Endodermal cell (in vitro differentiated cells): Measurements from ENCODE around the gene FGF14. TPM values are rescaled to one million over a fixed set of nuclear protein-coding genes. Genes with fewer than 3 reads are reported as not detected.

Experiments
- DNase-seq: peaks from one replicate; pipeline ENCODE4 v3.0.0-alpha.2; 2017
- H3K27ac ChIP-seq: 2 replicates; pipeline ENCODE4 v1.5.1; 2013; ENCODE audit warnings: mild to moderate bottlenecking, low read depth, low read length, moderate library complexity
- H3K27me3 ChIP-seq: 2 replicates; pipeline ENCODE4 v1.6.1; 2013; ENCODE audit warnings: mild to moderate bottlenecking, low read length, moderate library complexity; ENCODE audit not compliant: insufficient read depth, control insufficient read depth, poor library complexity, severe bottlenecking
- H3K36me3 ChIP-seq: 2 replicates; pipeline ENCODE4 v1.7.0; 2013; ENCODE audit warnings: mild to moderate bottlenecking, low read length, moderate library complexity; ENCODE audit not compliant: control insufficient read depth, insufficient read depth
- H3K4me1 ChIP-seq: one replicate; pipeline ENCODE4 v1.7.0; 2013; ENCODE audit warnings: low read length; ENCODE audit not compliant: control insufficient read depth, insufficient read depth
- H3K4me3 ChIP-seq: 2 replicates; pipeline ENCODE4 v1.5.1; 2013; ENCODE audit warnings: mild to moderate bottlenecking, low read length, moderate library complexity
- H3K9ac ChIP-seq: 2 replicates; pipeline ENCODE4 v1.6.1; 2013; ENCODE audit warnings: mild to moderate bottlenecking, low read length, moderate library complexity; ENCODE audit not compliant: poor library complexity, severe bottlenecking; ENCODE audit errors: extremely low read depth
- H3K9me3 ChIP-seq: 2 replicates; pipeline ENCODE4 v1.6.1; 2013; ENCODE audit warnings: mild to moderate bottlenecking, low read length, moderate library complexity; ENCODE audit not compliant: control insufficient read depth
- H3K27ac Mint-ChIP-seq: 2 replicates; pipeline ENCODE4 v1.8.0; 2020; ENCODE audit warnings: mixed read lengths
- H3K27me3 Mint-ChIP-seq: 2 replicates; pipeline ENCODE4 v1.8.0; 2021; ENCODE audit warnings: mild to moderate bottlenecking, mixed read lengths; ENCODE audit not compliant: insufficient read depth
- H3K36me3 Mint-ChIP-seq: 2 replicates; pipeline ENCODE4 v1.8.0; 2020; ENCODE audit warnings: low read depth, mixed read lengths
- H3K4me1 Mint-ChIP-seq: 2 replicates; pipeline ENCODE4 v1.8.0; 2020; ENCODE audit warnings: mixed read lengths
- H3K4me3 Mint-ChIP-seq: 2 replicates; pipeline ENCODE4 v1.8.0; 2020; ENCODE audit warnings: mild to moderate bottlenecking, moderate library complexity, mixed read lengths
- H3K9me3 Mint-ChIP-seq: 2 replicates; pipeline ENCODE4 v1.8.0; 2020; ENCODE audit warnings: mild to moderate bottlenecking, mixed read lengths
- CTCF ChIP-seq: fragments of 200-600 bp; sonication (generic); conservative IDR thresholded peaks from 2 replicates; pipeline ENCODE4 v1.5.0; 2021; ENCODE audit warnings: antibody characterized with exemption, mild to moderate bottlenecking
- WGBS, 2 experiments: methylation state at CpG; one replicate each; pipeline versions ENCODE4 v1.1.5 to v1.1.7; 2013; ENCODE audit warnings: missing lambda C conversion rate in 2 of 2, mixed read lengths in 1 of 2; ENCODE audit not compliant: insufficient coverage in 1 of 2, insufficient read length in 1 of 2; 5-methylcytosine and 5-hydroxymethylcytosine counted together
- total RNA-seq, 2 donors: library from RNA; stranded (reverse); fragmentation: NEBNext Ultra II Directional in 1 of 2; extraction: Animal tissue kit (Norgen Biotek cat#: 25700) in 1 of 2; gene quantifications; 2 replicates in 1 of 2; 3 replicates in 1 of 2; pipeline ENCODE4 v1.2.1, GENCODE V29; 2021

The FGF14 gene
- total RNA-seq, 2 donors from 2014 or later = 0.15 to 0.26 TPM

GRCh38 chr13:101917833-101918661 lies 483.8 kb downstream of the FGF14 start:
- DNase-seq = peak; percentile 64
- no peak overlapping the region for H3K27ac Mint-ChIP-seq
- no peaks in the 10 kb centered on the region for H3K9me3 Mint-ChIP-seq
- TF ChIP-seq CTCF = no peak
- H3K4me3 Mint-ChIP-seq = no peak overlapping the region
- H3K27ac ChIP-seq = no peak overlapping the region
- H3K27me3 ChIP-seq = peaks cover 90% of the 10 kb centered on the region
- H3K36me3 Mint-ChIP-seq = no peaks in the 10 kb centered on the region
- no peaks in the 10 kb centered on the region for H3K9me3 ChIP-seq
- peaks cover 3% of the 10 kb centered on the region for H3K4me1 Mint-ChIP-seq
- no peaks in the 10 kb centered on the region for H3K36me3 ChIP-seq
- H3K4me1 ChIP-seq = no peaks in the 10 kb centered on the region
- no peak overlapping the region for H3K4me3 ChIP-seq
- WGBS, 2 experiments = 8 to 16% methylated on average over 10 to 14 of the region's 14 CpGs
- no peak overlapping the region for H3K9ac ChIP-seq
- peaks cover 83% of the 10 kb centered on the region for H3K27me3 Mint-ChIP-seq

GRCh38 chr13:101917475-101917810 lies 484.4 kb downstream of the FGF14 start:
- H3K9me3 ChIP-seq = no peaks in the 10 kb centered on the region
- WGBS, 2 experiments = 3% methylated on average over 15 of the region's 16 CpGs; no CpG with 5 or more reads in 1 of the 2 experiments
- peak; percentile 61 for DNase-seq
- peaks cover 95% of the 10 kb centered on the region for H3K27me3 ChIP-seq
- peak overlapping the region; percentile 29 for H3K4me3 Mint-ChIP-seq
- H3K27ac Mint-ChIP-seq = no peak overlapping the region
- no peaks in the 10 kb centered on the region for H3K36me3 ChIP-seq
- H3K4me3 ChIP-seq = no peak overlapping the region
- no peaks in the 10 kb centered on the region for H3K9me3 Mint-ChIP-seq
- no peak overlapping the region for H3K9ac ChIP-seq
- no peaks in the 10 kb centered on the region for H3K36me3 Mint-ChIP-seq
- H3K4me1 Mint-ChIP-seq = peaks cover 3% of the 10 kb centered on the region
- TF ChIP-seq CTCF = no peak
- H3K4me1 ChIP-seq = no peaks in the 10 kb centered on the region
- peaks cover 87% of the 10 kb centered on the region for H3K27me3 Mint-ChIP-seq
- H3K27ac ChIP-seq = no peak overlapping the region

- no peaks in the 10 kb centered on the region for H3K36me3 Mint-ChIP-seq
- WGBS, 2 experiments = 0 to 1% methylated on average over 16 to 71 of the region's 73 CpGs
- Histone ChIP-seq H3K27me3 (peaks cover 93% of the 10 kb centered on the region), H3K4me1 (no peaks in the 10 kb centered on the region), H3K9me3 (no peaks in the 10 kb centered on the region), H3K27ac (no peak overlapping the region), H3K4me3 (peak overlapping the region; percentile 68), H3K36me3 (no peaks in the 10 kb centered on the region), H3K9ac (no peak overlapping the region)
- H3K4me1 Mint-ChIP-seq = no peaks in the 10 kb centered on the region
- peak overlapping the region; percentile 38 for H3K4me3 Mint-ChIP-seq
- DNase-seq = peak; percentile 65
- H3K9me3 Mint-ChIP-seq = no peaks in the 10 kb centered on the region
- H3K27me3 Mint-ChIP-seq = peaks cover 83% of the 10 kb centered on the region
- TF ChIP-seq CTCF = no peak
- H3K27ac Mint-ChIP-seq = no peak overlapping the region
Observed at GRCh38 chr13:101916775-101917474, 484.9 kb downstream of the FGF14 start.
